ENCODE results near the gene CST2. TPM values are rescaled to one million over a fixed set of nuclear protein-coding genes. Genes with fewer than 3 reads are reported as not detected.
"Not testable (repeated sequence)": the region's sequence is repeated elsewhere in the genome, so short reads cannot be mapped to it uniquely, and the experiment has no call there.

Gene CST2
- total RNA-seq, 1 experiment from 2014 or later, result not detected

GRCh38 chr20:23800865-23801264, 25.7 kb downstream of the CST2 start:
- H3K9me3 Mint-ChIP-seq (ENCODE audit: unreplicated experiment), result peaks cover 7% of the 10 kb centered on the region
- H3K4me3 Mint-ChIP-seq (ENCODE audit: unreplicated experiment), result no peak overlapping the region
- POLR2A ChIA-PET, result no interaction called here
- H3K27ac Mint-ChIP-seq (ENCODE audit: low read depth, unreplicated experiment), result no peak overlapping the region
- H3K27me3 Mint-ChIP-seq (ENCODE audit: insufficient read depth, unreplicated experiment), result no peaks in the 10 kb centered on the region
- intact Hi-C loops (cut with micrococcal nuclease), result no loop called here
- no peaks in the 10 kb centered on the region for H3K36me3 Mint-ChIP-seq (ENCODE audit: insufficient read depth, unreplicated experiment)
- H3K4me1 Mint-ChIP-seq (ENCODE audit: insufficient read depth, unreplicated experiment), result no peaks in the 10 kb centered on the region
- BruUV-seq (replicated peaks), result no TSS peak
- CTCF ChIA-PET, result no interaction called here
- no peak for TF ChIP-seq CTCF (IDR thresholded peaks at IDR 0.05; ENCODE audit: unreplicated experiment)
- no peak for DNase-seq (ENCODE audit: unreplicated experiment)

- intact Hi-C loops (cut with micrococcal nuclease); BruUV-seq (replicated peaks); H3K4me1 Mint-ChIP-seq (ENCODE audit: insufficient read depth, unreplicated experiment); H3K27me3 Mint-ChIP-seq (ENCODE audit: insufficient read depth, unreplicated experiment); H3K36me3 Mint-ChIP-seq (ENCODE audit: insufficient read depth, unreplicated experiment); POLR2A ChIA-PET; H3K9me3 Mint-ChIP-seq (ENCODE audit: unreplicated experiment); CTCF ChIA-PET; H3K4me3 Mint-ChIP-seq (ENCODE audit: unreplicated experiment); H3K27ac Mint-ChIP-seq (ENCODE audit: low read depth, unreplicated experiment): not testable (repeated sequence)
- DNase-seq (ENCODE audit: unreplicated experiment), result peak; percentile 3
- TF ChIP-seq CTCF (IDR thresholded peaks at IDR 0.05; ENCODE audit: unreplicated experiment), result peak; percentile 15
These were observed 27.2 kb downstream of the CST2 start for GRCh38 chr20:23799216-23799847.

- CTCF ChIA-PET, result no interaction called here
- Mint-ChIP-seq H3K27ac (ENCODE audit: low read depth, unreplicated experiment) (no peak overlapping the region), H3K4me3 (ENCODE audit: unreplicated experiment) (no peak overlapping the region), H3K4me1 (ENCODE audit: insufficient read depth, unreplicated experiment) (no peaks in the 10 kb centered on the region), H3K9me3 (ENCODE audit: unreplicated experiment) (no peaks in the 10 kb centered on the region), H3K27me3 (ENCODE audit: insufficient read depth, unreplicated experiment) (no peaks in the 10 kb centered on the region), H3K36me3 (ENCODE audit: insufficient read depth, unreplicated experiment) (no peaks in the 10 kb centered on the region)
- POLR2A ChIA-PET, result no interaction called here
- no TSS peak for BruUV-seq (replicated peaks)
- intact Hi-C loops (cut with micrococcal nuclease), result no loop called here
- DNase-seq (ENCODE audit: unreplicated experiment), result no peak
- TF ChIP-seq CTCF (IDR thresholded peaks at IDR 0.05; ENCODE audit: unreplicated experiment), result no peak
These were observed 31.0 kb downstream of the CST2 start for GRCh38 chr20:23795526-23795925.

GRCh38 chr20:23794841-23795240, 31.7 kb downstream of the CST2 start:
- no peak for DNase-seq (ENCODE audit: unreplicated experiment)
- ChIA-PET POLR2A (no interaction called here), CTCF (interaction anchor here (1.1 kb wide), 1 partner anchor 20 kb away, joined by 3 read pairs; no protein-coding TSS in a partner anchor)
- Mint-ChIP-seq H3K27ac (ENCODE audit: low read depth, unreplicated experiment) (no peak overlapping the region), H3K4me1 (ENCODE audit: insufficient read depth, unreplicated experiment) (no peaks in the 10 kb centered on the region), H3K27me3 (ENCODE audit: insufficient read depth, unreplicated experiment) (no peaks in the 10 kb centered on the region), H3K36me3 (ENCODE audit: insufficient read depth, unreplicated experiment) (no peaks in the 10 kb centered on the region), H3K9me3 (ENCODE audit: unreplicated experiment) (peaks cover 1% of the 10 kb centered on the region), H3K4me3 (ENCODE audit: unreplicated experiment) (no peak overlapping the region)
- intact Hi-C loops (cut with micrococcal nuclease), result no loop called here
- BruUV-seq (replicated peaks), result no TSS peak
- TF ChIP-seq CTCF (IDR thresholded peaks at IDR 0.05; ENCODE audit: unreplicated experiment), result no peak
